ENCODE results near the gene BRSK2.

DNA sequence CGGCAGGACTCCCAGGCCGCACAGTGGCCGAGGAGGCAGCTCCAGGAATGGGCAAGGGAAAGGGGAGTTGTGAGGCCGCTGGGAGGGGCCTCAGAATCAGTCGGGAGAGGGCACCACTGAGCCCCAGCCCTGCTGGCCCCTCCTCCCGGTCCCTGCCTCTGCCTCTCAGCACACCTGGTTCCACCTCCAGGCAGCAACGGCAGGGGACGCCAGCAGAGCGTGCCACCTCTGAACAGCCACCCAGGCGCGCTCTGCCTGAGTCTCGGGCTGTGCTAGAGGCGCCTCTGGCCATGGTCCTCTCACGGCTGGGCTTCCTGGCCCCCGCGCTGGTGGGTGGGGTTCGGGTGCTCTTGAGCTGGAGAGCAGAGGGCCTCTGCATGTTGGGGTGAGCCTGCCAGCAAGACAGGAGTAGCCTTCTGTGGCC, 63.9 kb downstream of the BRSK2 start:
- no peak for TF ChIP-seq POLR2AphosphoS5 (IDR thresholded peaks at IDR 0.05; ENCODE audit: low read depth, low read length)
- TF ChIP-seq, protein P1, sequence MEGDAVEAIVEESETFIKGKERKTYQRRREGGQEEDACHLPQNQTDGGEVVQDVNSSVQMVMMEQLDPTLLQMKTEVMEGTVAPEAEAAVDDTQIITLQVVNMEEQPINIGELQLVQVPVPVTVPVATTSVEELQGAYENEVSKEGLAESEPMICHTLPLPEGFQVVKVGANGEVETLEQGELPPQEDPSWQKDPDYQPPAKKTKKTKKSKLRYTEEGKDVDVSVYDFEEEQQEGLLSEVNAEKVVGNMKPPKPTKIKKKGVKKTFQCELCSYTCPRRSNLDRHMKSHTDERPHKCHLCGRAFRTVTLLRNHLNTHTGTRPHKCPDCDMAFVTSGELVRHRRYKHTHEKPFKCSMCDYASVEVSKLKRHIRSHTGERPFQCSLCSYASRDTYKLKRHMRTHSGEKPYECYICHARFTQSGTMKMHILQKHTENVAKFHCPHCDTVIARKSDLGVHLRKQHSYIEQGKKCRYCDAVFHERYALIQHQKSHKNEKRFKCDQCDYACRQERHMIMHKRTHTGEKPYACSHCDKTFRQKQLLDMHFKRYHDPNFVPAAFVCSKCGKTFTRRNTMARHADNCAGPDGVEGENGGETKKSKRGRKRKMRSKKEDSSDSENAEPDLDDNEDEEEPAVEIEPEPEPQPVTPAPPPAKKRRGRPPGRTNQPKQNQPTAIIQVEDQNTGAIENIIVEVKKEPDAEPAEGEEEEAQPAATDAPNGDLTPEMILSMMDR (IDR thresholded peaks at IDR 0.05): no peak
- TF ChIP-seq, protein P2, sequence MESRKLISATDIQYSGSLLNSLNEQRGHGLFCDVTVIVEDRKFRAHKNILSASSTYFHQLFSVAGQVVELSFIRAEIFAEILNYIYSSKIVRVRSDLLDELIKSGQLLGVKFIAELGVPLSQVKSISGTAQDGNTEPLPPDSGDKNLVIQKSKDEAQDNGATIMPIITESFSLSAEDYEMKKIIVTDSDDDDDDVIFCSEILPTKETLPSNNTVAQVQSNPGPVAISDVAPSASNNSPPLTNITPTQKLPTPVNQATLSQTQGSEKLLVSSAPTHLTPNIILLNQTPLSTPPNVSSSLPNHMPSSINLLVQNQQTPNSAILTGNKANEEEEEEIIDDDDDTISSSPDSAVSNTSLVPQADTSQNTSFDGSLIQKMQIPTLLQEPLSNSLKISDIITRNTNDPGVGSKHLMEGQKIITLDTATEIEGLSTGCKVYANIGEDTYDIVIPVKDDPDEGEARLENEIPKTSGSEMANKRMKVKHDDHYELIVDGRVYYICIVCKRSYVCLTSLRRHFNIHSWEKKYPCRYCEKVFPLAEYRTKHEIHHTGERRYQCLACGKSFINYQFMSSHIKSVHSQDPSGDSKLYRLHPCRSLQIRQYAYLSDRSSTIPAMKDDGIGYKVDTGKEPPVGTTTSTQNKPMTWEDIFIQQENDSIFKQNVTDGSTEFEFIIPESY (IDR thresholded peaks at IDR 0.05; ENCODE audit: borderline replicate concordance, low read depth): no peak
- no peak for TF ChIP-seq GABPA (IDR thresholded peaks at IDR 0.05; ENCODE audit: low read depth)
- no peak for TF ChIP-seq RXRA (IDR thresholded peaks at IDR 0.05; ENCODE audit: borderline replicate concordance, low read depth)
- TF ChIP-seq TAF1 (IDR thresholded peaks at IDR 0.05; ENCODE audit: borderline replicate concordance, low read depth, low read length): no peak
- no peak for TF ChIP-seq RCOR1 (IDR thresholded peaks at IDR 0.05; ENCODE audit: low read length)
- TF ChIP-seq NRF1 (IDR thresholded peaks at IDR 0.05; ENCODE audit: low read depth, low read length): no peak
- TF ChIP-seq FOXM1 (IDR thresholded peaks at IDR 0.05; ENCODE audit: low read depth): no peak
- TF ChIP-seq SMC3 (IDR thresholded peaks at IDR 0.05; ENCODE audit: low read depth, low read length): no peak
- no peak for TF ChIP-seq RAD21 (IDR thresholded peaks at IDR 0.05; ENCODE audit: low read length)
